Progenitor cell of endocrine pancreas (in vitro differentiated cells): ENCODE data around the gene RASA3. TPM values are rescaled to one million over a fixed set of nuclear protein-coding genes. Genes with fewer than 3 reads are reported as not detected.

ENCODE experiments used
- DNase-seq: peaks from one replicate; pipeline ENCODE4 v3.0.0; 2021; ENCODE audit warnings: low spot score; ENCODE audit not compliant: unreplicated experiment
- H3K27ac Mint-ChIP-seq: 2 replicates; pipeline ENCODE4 v1.8.0; 2021; ENCODE audit warnings: mild to moderate bottlenecking, moderate library complexity, mixed read lengths
- H3K27me3 Mint-ChIP-seq: 2 replicates; pipeline ENCODE4 v1.8.0; 2021; ENCODE audit warnings: mixed read lengths
- H3K36me3 Mint-ChIP-seq: 2 replicates; pipeline ENCODE4 v1.8.0; 2022; ENCODE audit warnings: mixed read lengths; ENCODE audit not compliant: insufficient read depth
- H3K4me1 Mint-ChIP-seq: 2 replicates; pipeline ENCODE4 v1.8.0; 2021; ENCODE audit warnings: low read depth, mixed read lengths
- H3K4me3 Mint-ChIP-seq: 2 replicates; pipeline ENCODE4 v1.8.0; 2021; ENCODE audit warnings: low read depth, mild to moderate bottlenecking, moderate library complexity, mixed read lengths
- H3K9me3 Mint-ChIP-seq: 2 replicates; pipeline ENCODE4 v1.8.0; 2021; ENCODE audit warnings: low read depth, mixed read lengths
- CTCF ChIP-seq: fragments of 200-600 bp; sonication (generic); IDR thresholded peaks from one replicate; pipeline ENCODE4 v1.5.0; 2021; ENCODE audit warnings: antibody characterized with exemption, mild to moderate bottlenecking; ENCODE audit not compliant: unreplicated experiment
- total RNA-seq: library from RNA; stranded (reverse); gene quantifications from 2 replicates; pipeline ENCODE4 v1.2.1, GENCODE V29; 2021

RASA3 gene
- total RNA-seq, 1 donor from 2014 or later = 6.3 TPM

- H3K4me1 Mint-ChIP-seq = peaks cover 17% of the 10 kb centered on the region
- no peak for DNase-seq
- H3K27me3 Mint-ChIP-seq = peaks cover 4% of the 10 kb centered on the region
- TF ChIP-seq CTCF = no peak
- no peaks in the 10 kb centered on the region for H3K9me3 Mint-ChIP-seq
- peak overlapping the region; percentile 82 for H3K27ac Mint-ChIP-seq
- no peak overlapping the region for H3K4me3 Mint-ChIP-seq
- H3K36me3 Mint-ChIP-seq = no peaks in the 10 kb centered on the region
Observed at GRCh38 chr13:114065141-114065925, 67.1 kb downstream of the RASA3 start.

GRCh38 chr13:114064450-114065140, 67.8 kb downstream of the RASA3 start:
- no peaks in the 10 kb centered on the region for H3K36me3 Mint-ChIP-seq
- no peaks in the 10 kb centered on the region for H3K9me3 Mint-ChIP-seq
- peaks cover 17% of the 10 kb centered on the region for H3K4me1 Mint-ChIP-seq
- peak overlapping the region; percentile 29 for H3K4me3 Mint-ChIP-seq
- DNase-seq = no peak
- TF ChIP-seq CTCF = no peak
- H3K27ac Mint-ChIP-seq = peak overlapping the region; percentile 82
- H3K27me3 Mint-ChIP-seq = peaks cover 4% of the 10 kb centered on the region

GRCh38 chr13:114063545-114064449, 68.6 kb downstream of the RASA3 start:
- Mint-ChIP-seq H3K4me3 (peak overlapping the region; percentile 29), H3K27ac (peak overlapping the region; percentile 82), H3K9me3 (no peaks in the 10 kb centered on the region), H3K36me3 (no peaks in the 10 kb centered on the region), H3K4me1 (peaks cover 14% of the 10 kb centered on the region), H3K27me3 (peaks cover 4% of the 10 kb centered on the region)
- no peak for TF ChIP-seq CTCF
- no peak for DNase-seq

- Mint-ChIP-seq H3K4me3 (no peak overlapping the region), H3K4me1 (peaks cover 11% of the 10 kb centered on the region)
Observed at GRCh38 chr13:114062754-114063153, 69.7 kb downstream of the RASA3 start.

More at GRCh38 chr13:114062754-114063153, 69.7 kb downstream of the RASA3 start:
- no peak for TF ChIP-seq CTCF
- Mint-ChIP-seq H3K9me3 (no peaks in the 10 kb centered on the region), H3K27ac (no peak overlapping the region), H3K27me3 (peaks cover 3% of the 10 kb centered on the region), H3K36me3 (no peaks in the 10 kb centered on the region)
- no peak for DNase-seq
